ENCODE results near the gene MAP4K1.
A peak's percentile ranks its signal among the peaks of the same experiment; 100 is the strongest.

Gene MAP4K1

DNA sequence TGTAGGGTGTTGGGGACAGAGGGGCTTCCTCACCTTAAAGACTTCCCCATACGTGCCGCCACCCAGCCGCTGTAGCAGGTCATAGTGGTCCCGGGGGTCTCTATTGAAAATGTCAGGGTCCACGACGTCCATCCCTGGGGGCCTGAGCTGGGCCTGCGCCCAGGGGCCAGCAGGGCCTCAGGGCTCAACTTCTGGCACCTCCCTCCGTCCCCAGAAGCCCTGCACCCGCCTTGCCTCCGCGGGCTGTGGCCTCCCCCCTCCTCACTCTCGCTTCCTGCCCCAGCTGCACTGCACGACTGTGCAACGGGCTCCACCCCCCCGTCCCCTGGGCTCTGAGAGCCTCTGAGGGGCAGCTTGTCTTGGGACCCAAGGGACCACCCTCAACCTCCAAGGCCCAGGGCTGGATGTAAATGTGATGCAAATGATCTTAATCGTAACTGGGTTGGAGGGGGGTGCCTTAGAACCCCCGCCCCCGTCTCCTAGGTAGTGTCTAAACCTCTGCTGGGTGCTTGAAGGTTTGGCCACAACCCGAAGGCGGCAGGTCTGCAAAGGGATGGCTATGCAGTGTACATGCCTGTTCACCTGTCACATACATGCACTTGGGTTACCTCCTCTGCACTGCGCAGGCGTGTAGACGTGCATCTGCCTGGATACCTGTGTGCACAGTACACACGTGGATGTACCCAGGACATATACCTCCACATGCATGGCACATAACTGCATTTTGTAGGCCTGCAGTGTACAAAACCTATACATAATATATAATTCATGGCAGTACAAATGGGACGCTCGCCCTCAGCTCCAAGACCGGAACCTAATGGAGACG lies at the start of gene MAP4K1:
Gene MAP4K1 (minus strand): TSS at position 190 of the 826 bp plus-strand sequence. CDS start 58 bp downstream, at position 132.
- DNase-seq (ENCODE audit: low spot score) = peak; percentile 3

DNA sequence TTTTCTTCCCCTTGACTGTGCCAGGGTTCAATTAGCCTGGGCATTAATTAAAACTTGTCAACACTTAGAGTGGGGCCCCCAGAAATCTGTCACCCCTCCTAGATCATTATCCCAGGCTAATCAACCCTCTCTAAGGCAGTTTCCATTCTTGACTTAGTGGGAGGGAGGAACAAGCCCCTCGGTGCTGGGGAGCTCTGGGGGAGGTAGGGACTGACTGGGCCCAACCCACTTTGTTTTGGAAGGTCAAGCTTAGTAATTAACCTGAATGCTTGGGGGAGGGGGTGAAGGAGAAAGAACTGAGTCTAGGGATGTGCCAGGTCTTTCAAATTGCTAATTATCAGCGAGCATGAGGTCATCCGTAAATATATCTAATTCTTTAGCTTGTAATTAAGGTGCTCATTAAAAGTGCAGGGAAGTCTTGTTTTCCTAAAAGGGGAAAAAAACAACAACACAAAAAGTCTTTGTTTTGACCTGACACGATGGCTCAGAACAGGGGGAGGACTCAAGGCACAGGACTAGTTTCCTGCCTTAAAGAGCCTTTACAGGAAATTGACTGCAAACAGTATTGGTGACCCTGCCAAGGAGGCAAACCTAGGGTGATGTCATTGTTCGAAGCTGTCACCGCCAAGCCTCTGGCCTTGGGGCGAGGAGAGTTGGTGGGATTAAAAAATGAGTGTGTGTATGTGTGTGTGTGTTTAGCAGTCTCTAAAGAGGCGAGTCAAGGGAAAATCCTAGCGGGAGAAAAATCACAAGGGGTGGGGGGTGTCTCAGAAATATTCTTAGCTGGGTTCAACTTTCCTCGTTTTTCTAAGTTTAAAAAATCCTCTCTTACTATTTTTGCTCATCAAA lies 49.1 kb upstream of the MAP4K1 start:
- peak; percentile 72 for DNase-seq (ENCODE audit: low spot score)

DNA sequence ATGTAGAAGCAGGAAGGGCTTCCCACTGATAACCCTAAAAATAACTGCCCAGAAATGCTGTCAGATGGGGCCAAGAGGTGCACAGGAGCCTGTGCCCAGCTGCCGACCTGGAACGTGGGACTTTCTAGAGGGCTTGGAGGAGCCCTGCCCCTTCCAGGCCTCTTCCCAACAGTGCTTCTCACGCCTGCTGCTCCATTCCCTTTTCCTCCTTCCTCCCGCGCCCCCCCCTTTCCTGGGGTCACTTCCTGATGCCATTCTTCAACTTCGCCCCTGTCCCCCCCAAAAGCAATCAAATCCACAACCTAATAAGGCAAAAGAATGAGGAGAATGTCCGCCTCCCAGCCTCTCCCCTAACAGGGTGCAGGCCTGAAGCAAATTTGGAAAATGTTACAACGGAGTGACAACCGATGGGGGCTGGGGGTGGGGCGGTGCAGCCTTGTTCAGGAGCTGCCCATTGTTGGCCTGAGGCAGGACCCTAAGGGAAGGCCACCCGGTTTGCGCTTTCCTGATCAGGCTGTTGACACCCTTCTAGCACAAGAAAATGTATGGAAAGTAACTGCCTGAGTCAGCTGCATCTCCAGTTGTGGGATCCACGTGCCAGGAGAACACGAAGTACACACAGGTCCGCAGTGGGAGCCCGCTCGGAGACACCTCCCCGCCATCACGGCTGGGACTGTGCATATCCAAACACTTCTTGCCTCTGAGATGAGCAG lies 48.4 kb upstream of the MAP4K1 start:
- DNase-seq (ENCODE audit: low spot score) = no peak

DNA sequence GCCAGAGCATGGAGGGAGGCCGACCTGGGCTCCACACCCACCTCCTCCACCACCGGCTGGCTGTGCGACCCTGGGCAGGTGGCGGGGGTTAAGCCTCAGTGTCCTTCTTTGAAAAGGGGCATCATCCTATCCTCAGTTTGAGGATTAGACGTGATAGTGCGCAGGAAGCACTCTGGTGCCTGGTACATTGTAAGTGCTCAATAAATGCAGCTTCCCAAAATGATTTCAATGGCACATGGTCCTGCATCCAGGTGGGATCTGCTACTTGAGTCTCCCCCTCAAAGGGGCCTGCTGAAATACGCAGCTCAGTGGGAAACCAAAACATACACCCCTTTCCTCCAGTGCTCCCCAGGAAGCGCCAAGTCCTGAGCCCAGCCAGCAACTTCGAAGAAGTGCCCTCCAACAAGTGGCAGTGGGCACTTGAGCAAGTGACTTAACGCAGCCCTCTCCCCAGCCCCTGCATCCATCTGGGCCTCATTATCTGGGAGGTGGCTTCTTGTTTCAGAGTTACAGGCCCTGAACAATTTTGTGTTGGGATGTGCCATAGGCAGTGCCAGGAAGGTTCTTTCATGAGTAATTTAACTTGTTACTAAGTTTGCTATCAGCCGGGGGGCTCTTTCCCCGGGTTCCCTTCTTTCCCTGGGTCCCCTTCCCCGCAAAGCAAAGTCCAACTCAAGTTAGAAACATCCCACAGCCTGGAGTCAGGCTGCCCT lies 47.6 kb upstream of the MAP4K1 start:
- DNase-seq (ENCODE audit: low spot score) = no peak

DNA sequence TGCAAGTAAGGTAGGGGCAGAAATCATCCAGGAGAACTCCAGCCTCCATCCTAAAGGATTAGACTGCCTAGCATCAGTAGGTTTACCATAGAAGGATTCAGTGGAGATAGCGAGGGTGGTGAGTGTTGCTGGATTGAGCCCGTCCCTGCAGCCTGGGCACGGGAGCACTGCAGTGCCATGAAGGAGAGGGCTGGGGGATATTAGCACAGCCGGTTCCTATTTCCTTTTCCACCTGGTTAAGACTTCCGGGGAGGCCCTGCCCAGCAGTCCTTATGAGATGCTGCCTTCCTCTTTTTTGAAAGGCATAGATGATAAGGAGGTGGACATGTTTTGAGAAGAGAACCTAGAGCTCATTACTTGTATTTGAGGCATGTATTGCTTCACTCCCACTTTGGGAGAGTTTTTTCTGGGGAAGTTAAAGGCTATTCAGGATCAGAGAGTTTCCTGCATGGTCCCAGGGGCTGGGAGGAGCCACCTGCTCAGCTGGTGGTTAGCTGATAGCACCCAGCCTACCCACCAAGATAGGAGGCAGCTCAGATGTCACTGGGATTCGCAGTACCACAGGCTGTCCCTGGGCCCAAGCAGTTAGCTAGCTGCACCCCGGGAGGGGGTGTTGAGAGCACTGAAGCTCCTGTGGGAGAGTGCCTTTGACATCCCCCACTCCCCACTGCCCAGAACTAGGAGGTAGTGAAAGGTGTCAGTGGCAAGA lies 46.9 kb upstream of the MAP4K1 start:
- no peak for DNase-seq (ENCODE audit: low spot score)

DNA sequence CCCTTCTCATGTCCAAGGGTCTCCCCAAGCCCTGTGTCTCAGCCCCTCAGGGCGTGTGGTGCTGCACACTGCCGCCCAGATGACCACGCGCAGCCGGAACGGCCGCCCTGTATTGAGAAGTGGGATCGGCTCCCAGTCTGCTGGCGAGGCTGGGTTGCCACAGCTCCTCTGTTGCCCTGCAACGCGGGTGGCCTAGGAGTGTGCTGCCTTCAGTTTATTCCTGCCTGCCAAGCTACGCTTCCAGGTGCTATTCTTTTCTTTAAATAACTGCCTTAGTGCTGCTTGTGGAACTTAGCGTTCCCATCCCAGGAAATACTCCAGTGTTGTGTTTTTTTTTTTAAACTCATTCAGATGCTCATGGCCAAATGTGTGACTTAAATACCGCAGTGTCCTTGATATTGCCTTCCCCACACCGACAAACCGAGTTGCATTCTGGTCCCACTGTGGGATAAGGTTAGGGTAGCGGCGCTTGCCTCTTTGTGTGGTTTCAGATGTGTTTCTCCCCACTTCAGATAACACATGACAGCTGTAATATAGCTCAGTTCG lies 46.3 kb upstream of the MAP4K1 start:
- DNase-seq (ENCODE audit: low spot score) = peak; percentile 67

DNA sequence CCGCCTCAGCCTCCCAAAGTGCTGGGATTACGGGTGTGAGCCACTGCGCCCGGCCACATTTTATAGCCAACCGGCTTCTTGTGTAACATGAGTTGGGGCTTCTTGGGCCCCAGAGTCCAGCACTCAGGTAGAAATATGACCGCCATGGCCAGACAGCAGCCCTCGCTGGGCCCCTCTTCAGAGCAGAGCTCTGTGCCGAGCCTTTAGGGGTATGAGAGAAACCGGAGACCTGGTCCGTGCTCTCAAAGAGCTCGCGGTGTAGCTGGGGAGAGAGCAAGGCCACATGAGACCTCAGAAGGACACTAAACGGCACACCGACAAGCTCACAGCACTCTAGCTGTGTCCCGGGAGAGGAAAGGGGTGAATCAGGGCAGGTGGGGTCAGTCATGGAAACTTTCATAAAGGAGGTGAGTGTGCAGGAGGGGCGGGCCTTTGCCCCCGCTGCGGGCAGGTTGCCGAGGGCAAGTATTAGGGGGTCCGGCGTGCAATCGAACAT lies 45.5 kb upstream of the MAP4K1 start:
- no peak for DNase-seq (ENCODE audit: low spot score)

DNA sequence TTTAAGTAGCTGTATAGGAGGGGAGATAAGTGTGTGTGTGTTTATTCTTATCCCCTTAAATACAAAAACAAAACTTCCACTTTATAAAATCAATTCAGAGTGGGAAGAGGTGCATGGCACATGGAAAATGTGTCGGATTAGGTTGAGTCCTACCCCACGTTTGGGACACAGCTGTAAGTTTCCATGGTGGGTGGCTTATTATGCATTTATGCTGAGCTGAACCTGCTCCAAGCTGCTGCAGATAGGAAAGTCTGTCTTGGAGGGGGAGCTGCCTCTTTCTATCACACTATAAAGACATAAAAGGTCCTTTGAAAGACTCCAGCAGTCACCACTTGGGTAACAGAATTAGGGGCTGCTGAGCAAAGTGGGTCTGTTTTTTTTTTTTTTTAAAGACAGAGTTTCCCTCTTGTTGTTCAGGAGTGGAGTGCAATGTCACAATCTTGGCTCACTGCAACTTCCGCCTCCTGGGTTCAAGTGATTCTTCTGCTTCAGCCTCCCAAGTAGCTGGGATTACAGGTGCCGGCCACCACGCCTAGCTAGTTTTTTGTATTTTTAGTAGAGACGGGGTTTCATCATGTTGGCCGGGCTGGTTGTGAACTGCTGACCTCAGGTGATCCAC lies 44.9 kb upstream of the MAP4K1 start:
- DNase-seq (ENCODE audit: low spot score) = no peak

DNA sequence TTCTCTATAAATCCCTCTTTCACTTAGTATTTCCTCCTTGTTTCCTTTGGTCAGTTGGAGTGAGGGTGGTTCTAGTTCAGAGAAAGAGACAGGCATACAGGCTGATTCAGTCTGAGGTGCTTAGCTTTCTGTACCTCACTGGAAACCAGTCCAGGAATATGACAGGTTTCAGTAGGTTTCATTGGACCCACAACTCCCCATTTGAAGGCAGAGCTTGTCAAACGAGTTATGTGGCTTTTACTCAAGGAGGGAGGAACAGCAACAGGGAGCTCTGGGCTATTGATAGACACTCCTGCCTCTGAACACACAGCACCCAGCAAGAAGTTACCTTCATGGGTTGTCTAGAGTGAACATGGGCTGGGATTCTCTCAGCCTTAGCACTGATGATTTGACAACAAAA lies 44.2 kb upstream of the MAP4K1 start:
- DNase-seq (ENCODE audit: low spot score) = no peak

DNA sequence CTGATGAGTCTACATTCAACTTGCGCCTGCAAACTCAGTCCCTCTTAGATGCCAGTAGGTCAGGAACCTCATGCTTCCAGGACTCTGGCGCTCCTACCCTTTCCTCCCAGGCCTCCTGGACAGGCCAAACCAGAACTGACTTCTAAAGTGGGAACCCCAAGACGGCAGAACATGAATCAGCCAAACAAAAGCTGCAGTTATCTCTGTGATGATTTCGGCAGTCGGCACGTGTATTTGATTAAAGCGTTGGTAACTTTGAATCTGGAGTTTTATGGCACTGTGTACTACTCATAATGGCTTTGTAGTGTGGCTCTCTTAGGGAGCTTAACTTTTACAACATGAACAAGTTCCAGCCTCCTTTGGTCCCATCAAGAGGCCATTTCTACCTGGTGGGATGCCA lies 43.4 kb upstream of the MAP4K1 start:
- no peak for DNase-seq (ENCODE audit: low spot score)

DNA sequence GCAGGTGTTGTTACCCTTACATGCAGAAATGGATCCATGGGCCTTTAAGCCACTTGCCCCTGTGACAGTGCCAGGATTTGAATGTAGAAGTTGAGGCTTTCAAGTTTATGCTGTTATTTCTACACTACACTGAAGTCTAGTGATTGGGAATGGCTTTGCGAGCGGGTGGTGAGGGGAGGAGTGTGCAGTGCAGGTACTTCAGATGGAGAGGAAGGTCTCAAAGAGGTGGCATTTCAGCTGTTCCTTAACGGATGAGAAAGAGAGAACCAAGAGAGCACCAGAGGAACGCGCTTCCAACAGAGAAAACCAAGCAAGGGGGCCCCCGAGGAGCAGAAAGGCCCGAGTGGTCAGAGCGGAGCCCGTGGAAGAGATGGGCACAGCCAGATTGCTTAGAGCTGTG lies 43.0 kb upstream of the MAP4K1 start:
- no peak for DNase-seq (ENCODE audit: low spot score)

DNA sequence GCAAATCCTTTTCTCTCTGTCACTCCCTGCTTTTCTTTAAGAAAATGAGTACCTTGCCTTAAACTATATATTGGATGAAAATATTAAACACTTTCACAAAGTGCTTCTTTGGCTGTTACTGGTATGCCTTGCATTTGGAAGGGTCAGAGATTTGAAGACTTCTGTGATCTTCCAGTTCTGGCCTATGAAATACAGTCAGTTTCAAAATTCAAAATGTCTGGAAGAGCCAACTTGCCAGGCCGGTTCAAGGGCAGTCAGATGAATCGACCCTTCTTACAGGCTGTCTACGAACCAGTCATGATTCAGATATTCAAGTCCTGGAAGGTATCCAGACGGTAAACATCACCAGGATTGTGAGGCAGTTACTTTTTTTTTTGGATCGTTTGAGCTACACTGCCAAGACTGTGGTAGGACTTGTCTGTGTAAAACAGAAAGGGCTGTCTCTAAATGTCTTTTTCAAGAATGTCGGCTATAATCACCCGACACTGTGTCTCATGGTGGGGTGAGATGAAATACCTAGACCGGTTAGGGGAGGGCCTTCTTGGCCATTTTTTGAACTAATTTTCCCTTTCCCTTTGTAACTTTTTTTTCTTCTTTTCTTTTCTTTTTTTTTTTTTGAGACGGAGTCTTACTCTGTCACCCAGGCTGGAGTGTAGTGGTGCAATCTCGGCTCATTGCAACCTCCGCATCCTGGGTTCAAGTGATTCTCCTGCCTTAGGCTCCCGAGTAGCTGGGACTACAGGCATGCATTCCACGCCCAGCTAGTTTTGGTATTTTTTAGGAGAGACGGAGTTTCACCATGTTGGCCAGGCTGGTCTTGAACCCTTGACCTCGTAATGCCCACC lies 40.9 kb upstream of the MAP4K1 start:
- peak; percentile 86 for DNase-seq (ENCODE audit: low spot score)

DNA sequence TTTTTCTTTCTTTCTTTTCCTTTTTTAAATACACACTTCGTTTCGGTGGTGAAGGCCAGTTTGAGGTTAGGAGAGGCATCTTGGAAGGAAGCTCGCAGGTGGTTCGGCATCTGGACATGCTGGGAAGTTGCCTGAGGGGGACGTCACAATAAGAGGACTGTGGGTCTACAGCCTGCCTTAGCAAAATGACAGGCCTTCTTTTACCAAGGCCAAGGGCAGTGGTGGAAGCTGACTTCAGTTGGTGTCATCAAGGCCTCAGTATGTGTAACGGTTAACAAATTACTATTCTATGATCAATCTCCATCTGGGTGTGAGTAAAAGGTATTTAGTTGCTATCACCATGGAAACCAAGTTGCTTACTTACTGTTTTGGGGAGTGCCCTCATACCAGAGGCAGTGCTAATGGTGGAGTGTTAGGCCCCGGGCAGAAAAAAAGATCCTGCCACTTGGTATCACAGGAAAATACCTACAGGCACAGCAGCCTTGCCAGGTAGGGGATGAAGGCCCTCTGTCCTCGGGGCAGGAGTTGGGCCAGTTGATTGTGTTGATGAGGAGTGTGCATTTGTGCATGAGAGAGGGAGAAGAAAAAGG lies 40.0 kb upstream of the MAP4K1 start:
- DNase-seq (ENCODE audit: low spot score) = peak; percentile 46

DNA sequence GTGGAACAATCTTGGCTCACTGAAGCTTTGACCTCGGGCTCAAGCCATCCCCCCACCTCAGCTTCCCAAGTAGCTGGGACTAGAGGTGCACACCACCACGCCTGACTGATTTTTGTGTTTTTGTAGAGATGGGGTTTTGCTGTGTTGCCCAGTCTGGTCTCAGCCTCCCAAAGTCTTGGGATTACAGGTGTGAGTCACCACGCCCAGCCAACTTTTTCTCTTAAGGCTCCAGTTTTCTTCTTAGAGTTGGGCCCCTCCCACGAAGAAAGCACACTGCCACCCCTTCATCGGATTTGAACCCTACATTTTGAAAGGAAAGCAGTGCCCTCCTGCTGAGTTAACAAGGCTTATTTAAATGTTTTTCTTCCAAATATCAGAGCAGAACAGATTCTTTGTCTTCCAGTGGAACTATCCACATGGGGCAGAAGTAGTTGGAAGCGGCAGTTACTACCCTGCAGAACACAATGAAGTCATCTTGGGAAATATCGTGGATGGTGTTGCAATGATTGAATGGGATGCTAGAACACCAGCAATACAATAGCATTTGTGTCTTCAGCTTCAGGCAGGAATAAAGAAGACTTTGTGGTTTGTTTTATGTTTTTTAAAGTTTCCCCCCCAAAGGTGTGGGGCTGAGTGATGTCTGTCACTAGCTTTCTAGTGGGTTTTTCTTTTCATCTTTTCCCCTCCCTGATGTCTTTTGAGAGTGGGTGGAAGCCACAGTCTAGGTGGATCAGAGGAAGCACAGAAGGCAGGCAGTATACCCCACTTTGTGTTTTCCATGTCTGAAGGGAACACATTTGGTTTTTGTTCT lies 38.6 kb upstream of the MAP4K1 start:
- peak; percentile 96 for DNase-seq (ENCODE audit: low spot score)

DNA sequence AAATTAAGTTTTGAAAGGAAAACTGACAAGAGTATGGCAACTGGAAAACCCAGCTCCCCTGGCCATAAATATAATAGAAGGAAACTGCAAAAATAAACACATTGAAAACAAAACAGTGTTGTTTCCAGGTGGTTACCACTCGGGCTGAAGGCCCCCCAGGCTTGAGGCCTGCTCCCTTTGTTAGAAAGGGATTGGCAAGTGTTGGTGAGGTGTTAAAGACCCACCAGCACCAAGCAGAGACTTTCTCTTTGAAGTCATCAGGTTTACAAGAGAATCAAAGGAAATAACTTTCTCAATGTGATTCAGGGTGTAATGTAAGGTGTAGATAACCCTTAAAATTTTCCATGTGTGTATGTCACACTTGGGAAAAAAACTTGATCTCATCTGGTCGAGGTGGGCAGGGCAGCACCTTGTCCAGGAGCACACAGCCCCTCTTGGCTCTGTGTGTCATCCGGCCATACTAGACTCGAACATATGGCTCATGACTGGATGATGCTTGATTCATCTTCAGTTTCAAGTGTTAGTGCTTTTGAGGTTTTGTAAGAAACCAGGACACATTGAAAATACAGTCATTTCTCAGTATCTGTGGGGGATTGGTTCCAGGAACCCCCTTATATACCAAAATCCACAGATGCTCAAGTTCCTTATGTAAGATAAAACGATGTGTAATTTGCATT lies 37.5 kb upstream of the MAP4K1 start:
- DNase-seq (ENCODE audit: low spot score) = no peak

DNA sequence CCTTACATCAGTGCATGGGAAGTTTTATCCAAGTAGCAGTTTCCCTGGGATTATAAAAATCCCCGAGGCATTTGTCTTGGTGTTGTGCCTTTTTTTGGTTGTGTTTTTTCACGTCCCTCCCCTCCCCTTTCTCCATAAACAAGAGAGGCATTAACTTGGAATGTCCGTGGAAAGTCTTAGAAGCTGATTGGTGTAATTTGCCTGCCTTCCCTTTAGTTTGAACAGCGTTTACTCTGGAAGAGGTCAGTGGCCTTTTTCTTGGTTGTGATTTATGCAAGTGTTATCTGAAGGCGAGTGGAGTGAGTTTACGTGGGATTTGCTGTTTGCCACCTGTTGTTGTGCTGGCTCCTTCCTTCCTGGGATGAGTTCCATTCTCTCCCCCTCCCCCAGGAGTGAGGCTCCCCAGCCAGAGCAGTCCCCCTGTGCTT lies 36.9 kb upstream of the MAP4K1 start:
- DNase-seq (ENCODE audit: low spot score) = peak; percentile 48

DNA sequence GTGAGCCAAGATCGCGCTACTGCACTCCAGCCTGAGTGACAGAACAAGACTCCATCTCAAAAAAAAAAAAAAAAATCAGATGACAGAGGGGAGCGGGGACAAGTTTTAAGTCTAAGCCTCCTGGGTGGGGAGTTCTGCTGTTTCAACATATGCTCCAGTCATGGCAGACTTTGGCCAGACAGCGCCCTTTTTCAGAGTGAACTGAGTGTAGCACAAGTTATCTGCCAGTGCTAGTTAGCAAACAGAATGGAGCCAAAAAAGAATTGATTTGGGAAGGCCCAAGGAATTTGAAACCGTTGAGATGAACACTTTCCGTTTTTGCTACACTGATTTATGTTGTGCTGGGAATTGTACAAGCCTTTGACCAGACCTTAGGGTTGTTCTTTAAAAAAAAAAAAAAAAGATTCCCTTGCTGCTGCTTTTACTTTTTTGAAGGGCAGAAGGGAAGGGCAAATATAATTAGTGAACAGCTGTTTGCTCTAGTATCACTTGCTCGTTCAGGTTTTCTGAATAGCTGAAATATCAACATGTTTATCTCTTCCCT lies 35.3 kb upstream of the MAP4K1 start:
- peak; percentile 68 for DNase-seq (ENCODE audit: low spot score)
